ENCODE results near the gene HOXB13.

HOXB13 gene

GRCh38 chr17:48751172-48751571 is 22.6 kb upstream of the HOXB13 start:
- no peaks in the 10 kb centered on the region for H3K9me2 ChIP-seq (replicated peaks; ENCODE audit: insufficient read depth, low read length)
- no peak overlapping the region for H3K4me3 ChIP-seq (ENCODE audit: low read length)
- no peak overlapping the region for H3K4me2 ChIP-seq (ENCODE audit: low read depth, low read length)
- H3K9me3 ChIP-seq (replicated peaks; ENCODE audit: insufficient read depth, low read length) = no peaks in the 10 kb centered on the region
- H3K27ac ChIP-seq (ENCODE audit: low read length) = no peak overlapping the region
- H3K4me1 ChIP-seq (ENCODE audit: low read length) = no peaks in the 10 kb centered on the region
- no peaks in the 10 kb centered on the region for H3F3A ChIP-seq (ENCODE audit: insufficient read depth, low read length)
- no peak for DNase-seq
- H4K20me1 ChIP-seq (ENCODE audit: insufficient read depth, low read length) = no peaks in the 10 kb centered on the region
- H3K36me3 ChIP-seq (replicated peaks; ENCODE audit: insufficient read depth, low read length) = no peaks in the 10 kb centered on the region
- H3K79me2 ChIP-seq (ENCODE audit: low read length) = no peaks in the 10 kb centered on the region
- H3K27me3 ChIP-seq (replicated peaks; ENCODE audit: insufficient read depth, low read length) = peaks cover 100% of the 10 kb centered on the region
- no peak overlapping the region for H2AFZ ChIP-seq (ENCODE audit: low read length)
- TF ChIP-seq, protein P1, sequence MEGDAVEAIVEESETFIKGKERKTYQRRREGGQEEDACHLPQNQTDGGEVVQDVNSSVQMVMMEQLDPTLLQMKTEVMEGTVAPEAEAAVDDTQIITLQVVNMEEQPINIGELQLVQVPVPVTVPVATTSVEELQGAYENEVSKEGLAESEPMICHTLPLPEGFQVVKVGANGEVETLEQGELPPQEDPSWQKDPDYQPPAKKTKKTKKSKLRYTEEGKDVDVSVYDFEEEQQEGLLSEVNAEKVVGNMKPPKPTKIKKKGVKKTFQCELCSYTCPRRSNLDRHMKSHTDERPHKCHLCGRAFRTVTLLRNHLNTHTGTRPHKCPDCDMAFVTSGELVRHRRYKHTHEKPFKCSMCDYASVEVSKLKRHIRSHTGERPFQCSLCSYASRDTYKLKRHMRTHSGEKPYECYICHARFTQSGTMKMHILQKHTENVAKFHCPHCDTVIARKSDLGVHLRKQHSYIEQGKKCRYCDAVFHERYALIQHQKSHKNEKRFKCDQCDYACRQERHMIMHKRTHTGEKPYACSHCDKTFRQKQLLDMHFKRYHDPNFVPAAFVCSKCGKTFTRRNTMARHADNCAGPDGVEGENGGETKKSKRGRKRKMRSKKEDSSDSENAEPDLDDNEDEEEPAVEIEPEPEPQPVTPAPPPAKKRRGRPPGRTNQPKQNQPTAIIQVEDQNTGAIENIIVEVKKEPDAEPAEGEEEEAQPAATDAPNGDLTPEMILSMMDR (IDR thresholded peaks at IDR 0.05; ENCODE audit: low read length) = no peak
- TF ChIP-seq EZH2 (optimal IDR thresholded peaks at IDR 0.05; ENCODE audit: low read depth, low read length) (no peak), EZH2phosphoT487 (IDR thresholded peaks at IDR 0.05; ENCODE audit: low read length) (no peak)
- no peak overlapping the region for H3K9ac ChIP-seq (ENCODE audit: low read length)

DNA sequence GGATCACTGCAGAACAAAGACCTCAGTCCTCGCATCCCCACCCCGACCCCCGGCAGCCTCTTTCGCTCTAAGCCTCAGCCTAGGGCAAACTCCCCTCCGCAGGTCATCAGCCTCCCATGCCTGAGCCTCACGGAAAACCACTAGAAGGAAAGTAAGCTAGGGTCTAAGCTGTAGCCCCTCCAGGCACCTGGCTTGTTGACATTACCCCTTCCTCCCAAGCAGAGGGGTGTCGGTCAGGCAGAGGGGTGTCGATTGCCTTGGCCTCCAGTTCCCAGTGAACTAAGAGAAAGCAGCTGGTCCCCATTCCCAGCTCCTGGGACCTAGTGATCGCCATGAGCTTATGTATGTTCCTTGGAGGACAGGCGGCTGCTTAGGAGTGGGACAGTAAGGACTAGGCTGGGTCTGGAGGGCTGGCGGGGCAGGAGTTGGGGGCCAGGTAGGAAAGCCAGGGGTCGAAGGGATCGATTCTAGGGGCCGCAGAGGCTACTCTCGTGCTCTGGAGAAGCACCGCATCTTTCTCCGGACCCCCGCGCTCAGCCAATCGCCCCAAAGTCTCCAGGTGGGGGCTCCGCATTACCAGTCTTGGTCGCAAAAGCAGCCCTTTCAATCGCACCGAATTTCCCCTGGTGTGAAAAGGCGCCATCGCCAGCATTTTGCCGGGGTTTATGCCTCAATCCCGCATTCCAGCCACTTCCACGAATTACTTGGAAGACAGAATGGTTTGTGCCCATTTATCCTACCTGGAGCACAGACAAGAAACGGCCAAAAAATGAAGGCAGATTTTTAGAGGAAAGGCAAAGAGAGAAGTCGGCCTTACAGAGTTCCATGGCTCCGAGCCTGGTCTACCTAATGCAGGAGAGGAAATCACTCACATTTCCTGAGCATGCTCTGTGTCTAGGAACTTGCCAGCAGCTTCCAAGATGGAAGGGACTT is 21.3 kb upstream of the HOXB13 start:
- DNase-seq = no peak
- Histone ChIP-seq H3K79me2 (ENCODE audit: low read length) (no peaks in the 10 kb centered on the region), H2AFZ (ENCODE audit: low read length) (no peak overlapping the region), H3K9ac (ENCODE audit: low read length) (no peak overlapping the region), H3K4me2 (ENCODE audit: low read depth, low read length) (no peak overlapping the region), H3K4me3 (ENCODE audit: low read length) (no peak overlapping the region), H3K27ac (ENCODE audit: low read length) (no peak overlapping the region), H3K4me1 (ENCODE audit: low read length) (no peaks in the 10 kb centered on the region), H4K20me1 (ENCODE audit: insufficient read depth, low read length) (no peaks in the 10 kb centered on the region), H3K36me3 (replicated peaks; ENCODE audit: insufficient read depth, low read length) (no peaks in the 10 kb centered on the region), H3K27me3 (replicated peaks; ENCODE audit: insufficient read depth, low read length) (peaks cover 100% of the 10 kb centered on the region), H3F3A (ENCODE audit: insufficient read depth, low read length) (no peaks in the 10 kb centered on the region), H3K9me3 (replicated peaks; ENCODE audit: insufficient read depth, low read length) (no peaks in the 10 kb centered on the region), H3K9me2 (replicated peaks; ENCODE audit: insufficient read depth, low read length) (no peaks in the 10 kb centered on the region)
- TF ChIP-seq EZH2phosphoT487 (IDR thresholded peaks at IDR 0.05; ENCODE audit: low read length) (no peak), EZH2 (optimal IDR thresholded peaks at IDR 0.05; ENCODE audit: low read depth, low read length) (no peak)
- TF ChIP-seq, protein P1 (IDR thresholded peaks at IDR 0.05; ENCODE audit: low read length) = no peak

DNA sequence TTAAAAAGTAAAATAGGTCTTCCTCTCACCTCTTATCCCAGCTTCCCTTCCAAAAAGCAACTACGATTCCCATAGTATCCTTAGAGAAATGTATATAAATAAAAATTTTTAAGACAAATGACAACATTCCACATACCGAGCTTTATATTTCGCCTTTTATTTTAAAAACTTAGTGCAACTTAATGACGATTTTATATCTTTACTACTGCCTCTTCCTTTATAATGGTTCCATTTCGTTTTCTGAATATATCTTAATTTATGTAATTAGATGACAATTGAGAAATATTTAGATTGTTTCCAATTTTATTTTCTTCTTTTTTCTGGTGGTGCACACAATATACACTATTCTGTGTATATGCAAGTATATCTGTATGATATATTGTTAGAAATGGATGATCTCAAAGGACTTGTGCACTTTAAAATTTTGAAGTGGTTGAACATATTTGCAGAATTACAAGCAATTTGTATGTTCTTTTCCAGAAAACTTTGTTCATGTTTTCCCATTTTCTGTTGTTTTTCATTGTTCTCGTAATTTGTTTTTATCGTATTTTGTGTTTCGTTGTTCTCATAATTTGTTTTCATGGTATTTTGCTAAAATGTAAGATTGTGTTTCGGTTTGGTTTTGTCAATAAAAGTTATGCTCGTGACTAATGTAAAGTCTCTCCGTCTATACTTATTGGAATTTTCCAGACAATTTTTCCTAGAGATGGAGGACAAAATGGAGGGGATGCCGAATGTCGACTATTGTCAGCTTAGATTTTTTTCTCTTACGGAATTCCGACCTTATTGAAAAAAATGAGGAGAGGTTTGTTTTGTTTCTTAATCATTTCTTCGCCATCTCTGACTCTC is 20.4 kb upstream of the HOXB13 start:
- Histone ChIP-seq H3K27ac (ENCODE audit: low read length) (no peak overlapping the region), H3K4me2 (ENCODE audit: low read depth, low read length) (no peak overlapping the region), H3K79me2 (ENCODE audit: low read length) (no peaks in the 10 kb centered on the region)

More for the DNA sequence above, 20.4 kb upstream of the HOXB13 start:
- H3F3A ChIP-seq (ENCODE audit: insufficient read depth, low read length) = no peaks in the 10 kb centered on the region
- TF ChIP-seq EZH2phosphoT487 (IDR thresholded peaks at IDR 0.05; ENCODE audit: low read length) (no peak), EZH2 (optimal IDR thresholded peaks at IDR 0.05; ENCODE audit: low read depth, low read length) (no peak)
- TF ChIP-seq, protein P1 (IDR thresholded peaks at IDR 0.05; ENCODE audit: low read length) = no peak
- H4K20me1 ChIP-seq (ENCODE audit: insufficient read depth, low read length) = no peaks in the 10 kb centered on the region
- H3K9me3 ChIP-seq (replicated peaks; ENCODE audit: insufficient read depth, low read length) = no peaks in the 10 kb centered on the region
- DNase-seq = no peak
- H3K4me1 ChIP-seq (ENCODE audit: low read length) = no peaks in the 10 kb centered on the region
- H3K27me3 ChIP-seq (replicated peaks; ENCODE audit: insufficient read depth, low read length) = peaks cover 99% of the 10 kb centered on the region
- no peak overlapping the region for H3K9ac ChIP-seq (ENCODE audit: low read length)
- H3K9me2 ChIP-seq (replicated peaks; ENCODE audit: insufficient read depth, low read length) = no peaks in the 10 kb centered on the region
- H3K4me3 ChIP-seq (ENCODE audit: low read length) = no peak overlapping the region
- no peak overlapping the region for H2AFZ ChIP-seq (ENCODE audit: low read length)
- no peaks in the 10 kb centered on the region for H3K36me3 ChIP-seq (replicated peaks; ENCODE audit: insufficient read depth, low read length)

Data from MM.1S (cell line).